Dedifferentiated amniotic fluid mesenchymal stem cell (primary cell): ENCODE data around the gene SMYD3.

Source experiments
- DNase-seq: peaks from one replicate; pipeline ENCODE4 v3.0.0-alpha.2; 2016; ENCODE audit errors: extremely low spot score

Gene SMYD3

GRCh38 chr1:246213502-246213901, 293.6 kb downstream of the SMYD3 start:
- no peak for DNase-seq

GRCh38 chr1:246213036-246213435, 294.0 kb downstream of the SMYD3 start:
- no peak for DNase-seq

GRCh38 chr1:246212013-246212412, 295.1 kb downstream of the SMYD3 start:
- no peak for DNase-seq

- no peak for DNase-seq
These were observed 296.3 kb downstream of the SMYD3 start for GRCh38 chr1:246210756-246211155.

GRCh38 chr1:246208105-246208504, 299.0 kb downstream of the SMYD3 start:
- DNase-seq = no peak

GRCh38 chr1:246203180-246203579, 303.9 kb downstream of the SMYD3 start:
- DNase-seq = no peak

- DNase-seq = no peak
These were observed 306.3 kb downstream of the SMYD3 start for GRCh38 chr1:246200738-246201137.

GRCh38 chr1:246200225-246200624, 306.9 kb downstream of the SMYD3 start:
- no peak for DNase-seq

- no peak for DNase-seq
These were observed 307.9 kb downstream of the SMYD3 start for GRCh38 chr1:246199086-246199645.

- no peak for DNase-seq
These were observed 308.8 kb downstream of the SMYD3 start for GRCh38 chr1:246198115-246198816.

GRCh38 chr1:246197076-246197475, 310.0 kb downstream of the SMYD3 start:
- no peak for DNase-seq

- DNase-seq = no peak
These were observed 311.8 kb downstream of the SMYD3 start for GRCh38 chr1:246195296-246195695.

GRCh38 chr1:246193537-246193936, 313.5 kb downstream of the SMYD3 start:
- DNase-seq = no peak

GRCh38 chr1:246189126-246189525, 318.0 kb downstream of the SMYD3 start:
- no peak for DNase-seq

- DNase-seq = no peak
These were observed 319.2 kb downstream of the SMYD3 start for GRCh38 chr1:246187834-246188372.

GRCh38 chr1:246184503-246184902, 322.6 kb downstream of the SMYD3 start:
- no peak for DNase-seq

- no peak for DNase-seq
These were observed 324.8 kb downstream of the SMYD3 start for GRCh38 chr1:246182149-246182851.

GRCh38 chr1:246181241-246181640, 325.8 kb downstream of the SMYD3 start:
- DNase-seq = no peak

- DNase-seq = no peak
These were observed 327.7 kb downstream of the SMYD3 start for GRCh38 chr1:246179401-246179800.

GRCh38 chr1:246178717-246179311, 328.3 kb downstream of the SMYD3 start:
- no peak for DNase-seq

- no peak for DNase-seq
These were observed 330.7 kb downstream of the SMYD3 start for GRCh38 chr1:246176126-246177024.
